Brain microvascular endothelial cell (primary cell): Measurements from ENCODE around the gene ADGRL3.

ENCODE experiments used
- DNase-seq: peaks from one replicate; pipeline ENCODE4 v3.0.0-alpha.2; 2020
- H3K27ac ChIP-seq: fragments of 250-450 bp; sonication (Bioruptor Pico); 2 replicates; pipeline ENCODE4 v1.5.1; 2020; ENCODE audit warnings: mild to moderate bottlenecking, moderate library complexity
- H3K27me3 ChIP-seq: fragments of 250-450 bp; sonication (Bioruptor Pico); replicated peaks from 2 replicates; pipeline ENCODE4 v1.5.1; 2020; ENCODE audit warnings: mild to moderate bottlenecking
- H3K36me3 ChIP-seq: fragments of 250-450 bp; sonication (Bioruptor Pico); replicated peaks from 2 replicates; pipeline ENCODE4 v1.5.1; 2020; ENCODE audit warnings: mild to moderate bottlenecking
- H3K4me3 ChIP-seq: 2 replicates; pipeline ENCODE4 v1.5.1; 2011; ENCODE audit warnings: low read depth, mild to moderate bottlenecking, control low read depth, low read length, moderate library complexity
- CTCF ChIP-seq: IDR thresholded peaks from 2 replicates; pipeline ENCODE4 v1.5.1; 2011; ENCODE audit warnings: low read depth, mild to moderate bottlenecking, moderate library complexity, low read length, control low read depth, inconsistent platforms; ENCODE audit errors: missing control alignments
- in situ Hi-C: cut with HindIII; loops from 2 replicates; pipeline ENCODE4 v1.10.0; 2017; ENCODE audit warnings: low sequenced_read_pairs, low pct_ligation_motif_present

ADGRL3 gene

GRCh38 chr4:61734409-61734808, 534.3 kb downstream of the ADGRL3 start:
- in situ Hi-C loops, result no loop called here
- Histone ChIP-seq H3K36me3 (no peaks in the 10 kb centered on the region), H3K27me3 (no peaks in the 10 kb centered on the region), H3K27ac (no peak overlapping the region), H3K4me3 (no peak overlapping the region)
- no peak for DNase-seq
- TF ChIP-seq CTCF, result no peak

- DNase-seq, result no peak
- Histone ChIP-seq H3K27me3 (no peaks in the 10 kb centered on the region), H3K4me3 (no peak overlapping the region), H3K36me3 (no peaks in the 10 kb centered on the region), H3K27ac (no peak overlapping the region)
- TF ChIP-seq CTCF, result no peak
- in situ Hi-C loops, result no loop called here
These were observed 539.8 kb downstream of the ADGRL3 start for GRCh38 chr4:61739887-61740286.

- TF ChIP-seq CTCF, result no peak
- Histone ChIP-seq H3K36me3 (no peaks in the 10 kb centered on the region), H3K4me3 (no peak overlapping the region), H3K27me3 (no peaks in the 10 kb centered on the region), H3K27ac (no peak overlapping the region)
- DNase-seq, result no peak
- in situ Hi-C loops, result no loop called here
These were observed 540.8 kb downstream of the ADGRL3 start for GRCh38 chr4:61740886-61741285.

DNA sequence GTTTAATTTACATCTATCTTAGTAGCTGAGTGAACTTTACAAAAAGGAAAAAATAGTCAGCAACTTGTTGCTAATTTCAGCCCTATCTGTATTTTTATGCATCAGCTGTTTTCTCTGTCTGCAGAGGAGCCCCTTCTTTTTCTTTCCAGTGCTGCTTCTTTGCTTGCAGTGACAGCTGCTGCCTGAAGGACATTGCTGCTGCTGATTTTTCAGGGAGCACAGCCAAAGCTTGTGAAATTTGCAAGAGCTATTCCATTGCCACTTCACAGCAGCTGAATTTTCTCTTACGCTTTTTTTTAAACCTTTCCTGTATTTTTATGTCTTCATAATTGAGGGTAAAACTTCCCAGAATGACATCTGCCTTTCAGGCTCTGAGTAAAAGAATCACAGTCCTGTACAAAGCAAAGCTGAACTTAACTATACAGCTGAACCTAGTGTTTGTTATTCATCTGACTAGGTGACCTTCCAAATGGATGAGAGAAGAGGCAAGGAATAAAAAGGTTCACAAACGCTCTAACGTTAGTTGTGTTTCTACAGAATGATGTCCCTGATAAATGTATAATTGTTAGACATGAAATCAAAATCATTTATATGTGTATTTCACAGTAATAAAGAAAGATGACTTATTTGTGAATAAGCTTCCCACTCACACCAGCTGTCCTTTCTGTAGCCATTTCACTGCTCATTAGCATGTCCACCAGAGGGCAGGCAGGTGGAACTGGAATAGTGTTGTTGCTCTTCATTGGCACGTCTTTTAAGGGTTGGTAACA, 541.4 kb downstream of the ADGRL3 start:
- Histone ChIP-seq H3K27me3 (no peaks in the 10 kb centered on the region), H3K4me3 (no peak overlapping the region), H3K27ac (no peak overlapping the region), H3K36me3 (no peaks in the 10 kb centered on the region)
- peak; percentile 9 for DNase-seq
- in situ Hi-C loops, result no loop called here
- peak; percentile 75 for TF ChIP-seq CTCF

- in situ Hi-C loops, result no loop called here
- no peak overlapping the region for H3K4me3 ChIP-seq
- no peaks in the 10 kb centered on the region for H3K27me3 ChIP-seq
- no peak for DNase-seq
- no peaks in the 10 kb centered on the region for H3K36me3 ChIP-seq
- no peak overlapping the region for H3K27ac ChIP-seq
- TF ChIP-seq CTCF, result no peak
These were observed 550.7 kb downstream of the ADGRL3 start for GRCh38 chr4:61750810-61751209.

DNA sequence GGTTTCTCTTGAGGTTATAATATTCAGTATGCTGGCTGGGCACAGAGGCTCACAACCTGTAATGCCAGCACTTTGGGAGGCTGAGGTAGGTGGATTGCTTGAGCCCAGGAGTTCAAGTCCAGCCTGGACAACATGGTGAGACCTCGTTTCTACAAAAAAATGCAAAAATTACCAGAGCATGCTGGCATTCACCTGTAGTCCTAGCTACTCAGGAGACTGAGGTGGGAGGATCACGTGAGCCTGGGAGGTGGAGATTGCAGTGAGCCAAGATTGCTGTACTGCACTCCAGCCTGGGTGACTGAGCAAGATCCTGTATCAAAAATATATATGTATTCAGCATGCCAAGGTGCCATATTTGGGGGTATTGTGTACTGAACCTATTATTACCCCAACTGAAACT, 552.5 kb downstream of the ADGRL3 start:
- Histone ChIP-seq H3K36me3 (no peaks in the 10 kb centered on the region), H3K27ac (no peak overlapping the region), H3K27me3 (no peaks in the 10 kb centered on the region), H3K4me3 (no peak overlapping the region)
- in situ Hi-C loops, result no loop called here
- no peak for DNase-seq
- no peak for TF ChIP-seq CTCF
